OCI-LY7 (cell line): Measurements from ENCODE around the gene NINJ2. TPM values are rescaled to one million over a fixed set of nuclear protein-coding genes. Genes with fewer than 3 reads are reported as not detected.

Experiments
- BruUV-seq: library from RNA; stranded (reverse); fragments of 400-500 nt; replicated peaks from 2 replicates; lab custom pipeline; 2021; lab: Mats Ljungman, UMichigan
- CTCF ChIA-PET: fragments of 300-600 bp; sonication (Branson Sonifier 250); formaldehyde crosslinking; loops from one replicate; lab custom pipeline; 2022; ENCODE audit warnings: antibody characterized with exemption; ENCODE audit not compliant: unreplicated experiment; lab: Charles Lee
- POLR2A ChIA-PET: fragments of 300-600 bp; sonication (Branson Sonifier 250); formaldehyde crosslinking; loops from one replicate; lab custom pipeline; 2022; ENCODE audit warnings: antibody characterized with exemption; lab: Charles Lee
- DNase-seq: peaks from one replicate; pipeline ENCODE4 v3.0.0-alpha.2; 2015; ENCODE audit warnings: low spot score
- H2AFZ ChIP-seq: fragments of 200-600 bp; sonication (generic), shearing (Covaris generic); 2 replicates; pipeline ENCODE4 v1.6.1; 2014; ENCODE audit warnings: mild to moderate bottlenecking, antibody characterized with exemption, low read length, moderate library complexity
- H3K27ac ChIP-seq: fragments of 200-600 bp; sonication (generic); 2 replicates; pipeline ENCODE4 v1.5.1; 2014; ENCODE audit warnings: mixed run types, low read depth, mild to moderate bottlenecking, moderate library complexity, low read length, inconsistent platforms; ENCODE audit not compliant: poor library complexity, severe bottlenecking
- H3K36me3 ChIP-seq: fragments of 200-600 bp; sonication (generic); 2 replicates; pipeline ENCODE4 v1.6.1; 2014; ENCODE audit warnings: mild to moderate bottlenecking, antibody characterized with exemption, low read length, moderate library complexity, mixed read lengths; ENCODE audit not compliant: insufficient read depth
- H3K4me1 ChIP-seq: fragments of 200-600 bp; sonication (generic); 2 replicates; pipeline ENCODE4 v1.5.1; 2014; ENCODE audit warnings: mild to moderate bottlenecking, low read length; ENCODE audit not compliant: insufficient read depth, poor library complexity, severe bottlenecking
- H3K4me2 ChIP-seq: fragments of 200-600 bp; sonication (generic); 2 replicates; pipeline ENCODE4 v1.6.1; 2014; ENCODE audit warnings: mild to moderate bottlenecking, low read length
- H3K4me3 ChIP-seq: fragments of 200-600 bp; sonication (generic); 2 replicates; pipeline ENCODE4 v1.5.1; 2014; ENCODE audit warnings: mild to moderate bottlenecking, low read depth, low read length; ENCODE audit not compliant: poor library complexity, severe bottlenecking
- H3K79me2 ChIP-seq: fragments of 200-600 bp; sonication (generic); 2 replicates; pipeline ENCODE4 v1.6.1; 2016; ENCODE audit warnings: low read depth, mild to moderate bottlenecking, low read length, moderate library complexity, mixed read lengths; ENCODE audit not compliant: insufficient read depth
- H3K9me2 ChIP-seq: fragments of 200-600 bp; sonication (generic); 2 replicates; pipeline ENCODE4 v1.6.1; 2016; ENCODE audit warnings: mild to moderate bottlenecking, low read length, mixed read lengths; ENCODE audit not compliant: insufficient read depth
- H3K9me3 ChIP-seq: fragments of 200-600 bp; sonication (generic); 2 replicates; pipeline ENCODE4 v1.6.1; 2014; ENCODE audit warnings: mild to moderate bottlenecking, mixed run types, low read length, mixed read lengths
- H4K20me1 ChIP-seq: fragments of 200-600 bp; sonication (generic); 2 replicates; pipeline ENCODE4 v1.6.1; 2014; ENCODE audit warnings: mild to moderate bottlenecking, antibody characterized with exemption, low read length, moderate library complexity, mixed read lengths; ENCODE audit not compliant: insufficient read depth
- EZH2phosphoT487 ChIP-seq: fragments of 200-600 bp; sonication (generic); IDR thresholded peaks from 2 replicates; pipeline ENCODE4 v1.6.1; 2018; ENCODE audit warnings: low read depth, borderline replicate concordance, mild to moderate bottlenecking, mixed run types, antibody characterized with exemption, low read length, moderate library complexity, mixed read lengths
- intact Hi-C: fragments of 100-400 bp; cut with micrococcal nuclease; formaldehyde crosslinking; loops from one replicate; pipeline ENCODE4 v1.10.0; 2022; ENCODE audit not compliant: unreplicated experiment
- total RNA-seq, 2 experiments: library from RNA; depleted of rRNA in 1 of 2; stranded (reverse); fragments of >200 nt in 1 of 2; shearing (Covaris generic) in 1 of 2; gene quantifications; 2 replicates each; pipeline ENCODE4 v1.2.3, GENCODE V29; 2014 to 2022
- TF ChIP-seq, protein P1 (sequence below): fragments of 200-600 bp; sonication (generic); conservative IDR thresholded peaks from 2 replicates; pipeline ENCODE4 v1.5.1; 2014; ENCODE audit warnings: mild to moderate bottlenecking, antibody characterized with exemption, low read length, moderate library complexity, mixed read lengths

Gene NINJ2
- total RNA-seq, 2 experiments from 2014 or later = 0.79 to 4.4 TPM

DNA sequence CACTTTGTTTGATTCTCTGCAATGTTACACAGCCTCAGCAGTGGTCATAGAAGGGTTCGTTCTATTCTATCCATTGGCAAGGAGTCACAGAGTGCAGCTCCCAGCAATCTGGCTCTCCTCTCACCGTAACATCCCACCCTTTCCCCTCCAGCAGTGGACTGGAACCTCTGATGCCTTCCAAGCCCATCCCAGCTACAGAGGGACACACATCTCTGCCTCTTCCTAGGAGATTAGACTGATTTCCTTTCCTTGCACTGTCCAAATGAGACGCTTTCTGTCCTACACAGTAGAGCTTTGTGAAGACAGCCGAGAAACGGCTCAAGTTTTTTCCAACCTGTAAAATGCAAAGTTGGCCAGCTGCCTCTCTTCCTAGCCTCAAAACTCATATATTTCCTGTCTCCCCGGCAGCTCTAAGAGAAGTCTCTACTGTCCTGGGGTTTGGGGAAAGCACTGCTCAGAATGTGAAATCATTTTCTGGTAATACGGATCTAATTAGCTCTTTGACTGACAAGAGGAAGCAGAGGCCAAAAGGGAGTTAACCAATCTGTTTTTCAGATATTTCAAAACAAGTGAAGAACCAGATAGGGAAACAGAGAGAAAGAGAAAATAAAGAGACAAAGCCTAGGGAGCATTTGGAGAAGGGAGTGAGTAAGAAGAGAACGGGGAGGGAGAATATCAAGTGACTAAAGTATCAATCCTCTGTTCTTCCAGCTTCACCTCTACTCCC, 516 bp downstream of the NINJ2 start:
- no peaks in the 10 kb centered on the region for H3K36me3 ChIP-seq
- peak overlapping the region; percentile 75 for H3K4me2 ChIP-seq
- no peaks in the 10 kb centered on the region for H3K79me2 ChIP-seq
- H2AFZ ChIP-seq = peak overlapping the region; percentile 99
- H3K4me1 ChIP-seq = peaks cover 90% of the 10 kb centered on the region
- POLR2A ChIA-PET = interaction anchor here (0.6 to 3.0 kb wide), 7 partner anchors 11 to 379 kb away, joined by 3 to 19 read pairs (median 6); no protein-coding TSS in a partner anchor
- H3K27ac ChIP-seq = peak overlapping the region; percentile 46
- H3K9me3 ChIP-seq = no peaks in the 10 kb centered on the region
- CTCF ChIA-PET = interaction anchor here (0.9 to 1.5 kb wide), 2 partner anchors 10 to 89 kb away, joined by 3 to 5 read pairs; no protein-coding TSS in a partner anchor
- BruUV-seq = no TSS peak
- H3K9me2 ChIP-seq = no peaks in the 10 kb centered on the region
- intact Hi-C loops = no loop called here
- DNase-seq = no peak
- H3K4me3 ChIP-seq = peak overlapping the region; percentile 21
- TF ChIP-seq, protein P1, sequence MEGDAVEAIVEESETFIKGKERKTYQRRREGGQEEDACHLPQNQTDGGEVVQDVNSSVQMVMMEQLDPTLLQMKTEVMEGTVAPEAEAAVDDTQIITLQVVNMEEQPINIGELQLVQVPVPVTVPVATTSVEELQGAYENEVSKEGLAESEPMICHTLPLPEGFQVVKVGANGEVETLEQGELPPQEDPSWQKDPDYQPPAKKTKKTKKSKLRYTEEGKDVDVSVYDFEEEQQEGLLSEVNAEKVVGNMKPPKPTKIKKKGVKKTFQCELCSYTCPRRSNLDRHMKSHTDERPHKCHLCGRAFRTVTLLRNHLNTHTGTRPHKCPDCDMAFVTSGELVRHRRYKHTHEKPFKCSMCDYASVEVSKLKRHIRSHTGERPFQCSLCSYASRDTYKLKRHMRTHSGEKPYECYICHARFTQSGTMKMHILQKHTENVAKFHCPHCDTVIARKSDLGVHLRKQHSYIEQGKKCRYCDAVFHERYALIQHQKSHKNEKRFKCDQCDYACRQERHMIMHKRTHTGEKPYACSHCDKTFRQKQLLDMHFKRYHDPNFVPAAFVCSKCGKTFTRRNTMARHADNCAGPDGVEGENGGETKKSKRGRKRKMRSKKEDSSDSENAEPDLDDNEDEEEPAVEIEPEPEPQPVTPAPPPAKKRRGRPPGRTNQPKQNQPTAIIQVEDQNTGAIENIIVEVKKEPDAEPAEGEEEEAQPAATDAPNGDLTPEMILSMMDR = no peak
- TF ChIP-seq EZH2phosphoT487 = no peak
- H4K20me1 ChIP-seq = no peaks in the 10 kb centered on the region

- Histone ChIP-seq H3K9me3 (no peaks in the 10 kb centered on the region), H3K36me3 (no peaks in the 10 kb centered on the region), H3K4me2 (peak overlapping the region; percentile 75; the same call in 1 of the 2 replicates), H3K4me1 (peaks cover 85% of the 10 kb centered on the region), H3K27ac (peak overlapping the region; percentile 18), H2AFZ (peak overlapping the region; percentile 99), H3K4me3 (no peak overlapping the region), H3K79me2 (no peaks in the 10 kb centered on the region), H4K20me1 (no peaks in the 10 kb centered on the region), H3K9me2 (no peaks in the 10 kb centered on the region)
- DNase-seq = no peak
- CTCF ChIA-PET = interaction anchor here (0.9 kb wide), 1 partner anchor 11 kb away, joined by 3 read pairs; no protein-coding TSS in a partner anchor
- POLR2A ChIA-PET = interaction anchor here (0.6 to 3.0 kb wide), 6 partner anchors 11 to 93 kb away, joined by 3 to 19 read pairs (median 6); no protein-coding TSS in a partner anchor
- intact Hi-C loops = no loop called here
- TF ChIP-seq, protein P1 = no peak
- no peak for TF ChIP-seq EZH2phosphoT487
- no TSS peak for BruUV-seq
These were observed 1.3 kb downstream of the NINJ2 start for GRCh38 chr12:661720-662486.
